SH-SY5Y (cell line): ENCODE data around the gene MYT1.

Experiments used
- GATA2 ChIP-seq: IDR thresholded peaks from 2 replicates; pipeline ENCODE4 v1.6.1; 2011; ENCODE audit warnings: mild to moderate bottlenecking, low read depth, low read length
- GATA3 ChIP-seq: IDR thresholded peaks from 2 replicates; pipeline ENCODE4 v1.6.1; 2011; ENCODE audit warnings: low read depth, mild to moderate bottlenecking, low read length, moderate library complexity

DNA sequence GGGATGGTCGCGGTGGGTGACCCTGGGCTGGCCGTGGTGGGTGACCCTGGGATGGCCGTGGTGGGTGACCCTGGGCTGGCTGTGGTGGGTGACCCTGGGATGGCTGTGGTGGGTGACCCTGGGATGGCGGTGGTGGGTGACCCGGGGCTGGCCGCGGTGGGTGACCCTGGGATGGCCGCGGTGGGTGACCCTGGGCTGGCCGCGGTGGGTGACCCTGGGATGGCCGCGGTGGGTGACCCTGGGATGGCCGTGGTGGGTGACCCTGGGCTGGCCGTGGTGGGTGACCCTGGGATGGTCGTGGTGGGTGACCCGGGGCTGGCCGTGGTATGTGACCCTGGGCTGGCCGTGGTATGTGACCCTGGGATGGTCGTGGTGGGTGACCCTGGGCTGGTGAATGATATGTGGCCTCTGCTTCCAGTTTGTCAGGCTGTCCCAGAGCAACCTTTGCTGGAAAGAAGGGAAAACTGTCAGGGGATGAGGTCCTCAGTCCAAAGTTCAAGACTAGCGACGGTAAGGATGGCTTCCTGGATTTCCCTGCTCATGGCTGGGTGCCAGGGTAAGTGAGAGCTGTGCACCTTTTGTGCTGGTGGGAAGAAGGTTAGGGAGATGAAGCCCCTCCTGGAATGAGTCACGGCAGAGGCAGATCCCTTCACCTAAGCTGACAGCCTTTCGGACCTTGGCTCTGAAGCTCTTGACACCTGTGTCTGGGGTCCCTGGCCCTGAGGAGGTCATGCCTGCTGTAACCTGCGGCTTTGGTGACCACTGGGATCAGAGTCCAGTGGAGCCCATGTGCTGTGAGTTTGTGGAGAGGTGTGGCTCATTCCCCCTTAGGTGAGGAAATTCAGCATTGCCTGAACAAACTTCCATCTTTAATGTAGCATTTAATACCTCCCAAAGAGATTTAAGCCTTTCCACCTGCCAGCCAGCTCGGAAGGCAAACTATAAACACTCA, 72.2 kb downstream of the MYT1 start:
- TF ChIP-seq GATA2 (no peak), GATA3 (no peak)
